Epithelial cell of proximal tubule (primary cell): Measurements from ENCODE around the gene DIPK1A. TPM values are rescaled to one million over a fixed set of nuclear protein-coding genes. Genes with fewer than 3 reads are reported as not detected.

Source experiments
- DNase-seq: peaks from one replicate; pipeline ENCODE4 v3.0.0-alpha.2; 2011; ENCODE audit warnings: low read depth
- H3K4me3 ChIP-seq: 2 replicates; pipeline ENCODE4 v1.5.1; 2011; ENCODE audit warnings: low read depth, mild to moderate bottlenecking, low read length
- total RNA-seq: library from RNA; depleted of rRNA; stranded (reverse); fragments of >200 nt; gene quantifications from 2 replicates; pipeline ENCODE4 v1.2.3, GENCODE V29; 2015
- TF ChIP-seq, protein P1 (sequence below): conservative IDR thresholded peaks from 2 replicates; pipeline ENCODE4 v1.5.1; 2012; ENCODE audit warnings: low read depth, mild to moderate bottlenecking, low read length

Gene DIPK1A
- total RNA-seq, 1 donor from 2014 or later: 3.1 TPM

DNA sequence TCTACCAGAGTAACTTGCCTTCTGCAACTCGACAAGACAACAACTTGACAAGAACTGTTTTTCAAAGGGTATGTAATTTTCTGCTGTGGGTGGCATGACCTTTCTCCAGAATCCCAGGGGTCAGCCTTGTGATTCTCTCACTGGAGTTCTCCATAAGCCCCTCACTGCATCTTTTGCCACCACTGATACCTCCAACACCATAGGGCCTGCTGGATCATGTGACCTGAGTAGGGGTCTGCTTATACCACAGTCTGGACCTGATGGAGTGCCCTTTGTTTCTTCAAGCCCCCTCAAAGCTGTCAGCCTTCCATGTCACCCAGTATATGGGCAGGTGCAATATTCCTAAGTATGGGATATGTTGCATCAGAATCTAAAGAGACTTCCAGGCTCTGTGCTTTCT is 31.6 kb upstream of the DIPK1A start:
- no peak for DNase-seq
- H3K4me3 ChIP-seq: no peak overlapping the region
- TF ChIP-seq, protein P1, sequence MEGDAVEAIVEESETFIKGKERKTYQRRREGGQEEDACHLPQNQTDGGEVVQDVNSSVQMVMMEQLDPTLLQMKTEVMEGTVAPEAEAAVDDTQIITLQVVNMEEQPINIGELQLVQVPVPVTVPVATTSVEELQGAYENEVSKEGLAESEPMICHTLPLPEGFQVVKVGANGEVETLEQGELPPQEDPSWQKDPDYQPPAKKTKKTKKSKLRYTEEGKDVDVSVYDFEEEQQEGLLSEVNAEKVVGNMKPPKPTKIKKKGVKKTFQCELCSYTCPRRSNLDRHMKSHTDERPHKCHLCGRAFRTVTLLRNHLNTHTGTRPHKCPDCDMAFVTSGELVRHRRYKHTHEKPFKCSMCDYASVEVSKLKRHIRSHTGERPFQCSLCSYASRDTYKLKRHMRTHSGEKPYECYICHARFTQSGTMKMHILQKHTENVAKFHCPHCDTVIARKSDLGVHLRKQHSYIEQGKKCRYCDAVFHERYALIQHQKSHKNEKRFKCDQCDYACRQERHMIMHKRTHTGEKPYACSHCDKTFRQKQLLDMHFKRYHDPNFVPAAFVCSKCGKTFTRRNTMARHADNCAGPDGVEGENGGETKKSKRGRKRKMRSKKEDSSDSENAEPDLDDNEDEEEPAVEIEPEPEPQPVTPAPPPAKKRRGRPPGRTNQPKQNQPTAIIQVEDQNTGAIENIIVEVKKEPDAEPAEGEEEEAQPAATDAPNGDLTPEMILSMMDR: no peak

GRCh38 chr1:92992054-92992453 is 30.8 kb upstream of the DIPK1A start:
- no peak overlapping the region for H3K4me3 ChIP-seq
- DNase-seq: no peak
- TF ChIP-seq, protein P1: no peak

DNA sequence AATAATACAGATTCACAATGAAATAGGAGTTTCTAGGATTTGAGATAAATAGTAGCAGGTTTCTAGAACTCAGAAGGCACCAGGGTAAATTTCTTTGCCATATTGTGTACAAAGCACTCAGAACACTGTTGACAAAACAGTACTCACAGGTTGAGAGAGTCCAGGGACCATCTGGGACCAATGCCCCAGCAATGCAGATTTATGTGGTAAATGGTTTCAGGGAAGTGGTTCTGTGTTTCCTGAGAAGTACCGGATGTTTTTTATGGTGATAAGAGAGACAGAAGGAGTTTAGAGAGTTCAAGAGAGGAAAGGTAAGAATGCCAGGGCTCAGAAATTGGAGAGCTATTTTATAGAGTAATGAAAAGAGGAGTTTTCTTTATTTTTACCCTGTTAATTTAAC is 29.6 kb upstream of the DIPK1A start:
- H3K4me3 ChIP-seq: no peak overlapping the region
- no peak for DNase-seq
- TF ChIP-seq, protein P1: no peak

GRCh38 chr1:92989936-92990583 is 28.8 kb upstream of the DIPK1A start:
- TF ChIP-seq, protein P1: no peak
- H3K4me3 ChIP-seq: no peak overlapping the region
- no peak for DNase-seq

GRCh38 chr1:92989253-92989652 is 28.0 kb upstream of the DIPK1A start:
- TF ChIP-seq, protein P1: no peak
- no peak overlapping the region for H3K4me3 ChIP-seq
- no peak for DNase-seq

DNA sequence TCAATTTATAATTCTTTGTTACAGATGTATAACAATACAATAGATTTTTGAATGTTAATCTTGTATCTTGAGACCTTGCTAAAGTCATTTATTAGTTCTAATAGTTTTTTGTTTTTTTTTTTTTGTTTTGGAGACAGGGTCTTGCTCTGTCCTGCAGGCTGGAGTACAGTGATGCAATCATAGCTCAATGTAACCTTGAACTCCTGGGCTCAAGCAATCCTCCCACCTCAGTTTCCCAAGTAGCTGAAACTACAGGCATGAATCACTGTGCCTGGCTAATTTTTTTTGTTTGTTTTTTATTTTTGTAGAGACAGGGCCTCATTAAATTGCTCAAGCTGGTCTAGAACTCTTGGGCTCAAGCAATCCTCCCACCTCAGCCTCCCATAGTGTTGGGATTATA is 26.2 kb upstream of the DIPK1A start:
- H3K4me3 ChIP-seq: no peak overlapping the region
- DNase-seq: no peak
- TF ChIP-seq, protein P1: no peak

GRCh38 chr1:92985101-92985500 is 23.8 kb upstream of the DIPK1A start:
- no peak overlapping the region for H3K4me3 ChIP-seq
- no peak for DNase-seq
- TF ChIP-seq, protein P1: no peak
